Measurements from ENCODE around the gene UCKL1. TPM values are rescaled to one million over a fixed set of nuclear protein-coding genes. Genes with fewer than 3 reads are reported as not detected.
"Not testable (repeated sequence)": the region's sequence is repeated elsewhere in the genome, so short reads cannot be mapped to it uniquely, and the experiment has no call there.

The UCKL1 gene
- total and polyA plus RNA-seq, 4 donors: 33.6 to 42.7 (median 36.1) TPM

- peaks cover 0 to 8% (median 0%) of the 10 kb centered on the region in 4 donors for H3K9me3 ChIP-seq (ENCODE audit: control insufficient read depth in 4 of 4, insufficient read depth in 3 of 4, low read length in 3 of 4)
- no peak for TF ChIP-seq CTCF (IDR thresholded peaks at IDR 0.05; ENCODE audit: control extremely low read depth, extremely low read depth)
- ATAC-seq (ENCODE audit: insufficient read depth, low FRiP score) (no peak), DNase-seq (no peak)
- no peaks in the 10 kb centered on the region for H3K27me3 ChIP-seq (ENCODE audit: control insufficient read depth in 3 of 3, insufficient read depth in 3 of 3, low read length in 2 of 3)
- peaks cover 0 to 69% (median 40%) of the 10 kb centered on the region in 4 donors for H3K36me3 ChIP-seq (ENCODE audit: control insufficient read depth in 4 of 4, insufficient read depth in 4 of 4, low read length in 4 of 4)
- no peak overlapping the region for H3K9ac ChIP-seq (ENCODE audit: insufficient read depth in 1 of 2, low read length in 2 of 2)
- no peak overlapping the region for H3K27ac ChIP-seq (ENCODE audit: low read depth in 1 of 2, low read length in 1 of 2)
- 91 to 96% methylated on average over 26 to 27 of the region's 27 CpGs for WGBS, 2 donors
- H3K4me3 ChIP-seq: no peak overlapping the region
- H3K4me1 ChIP-seq (ENCODE audit: control insufficient read depth in 5 of 5, insufficient read depth in 5 of 5, low read length in 5 of 5): peaks cover 0 to under 1% (median 0%) of the 10 kb centered on the region in 5 donors
Observed at GRCh38 chr20:63963348-63963741, 7.1 kb upstream of the UCKL1 start.

- Histone ChIP-seq H3K4me1 (ENCODE audit: control insufficient read depth in 5 of 5, insufficient read depth in 5 of 5, low read length in 5 of 5) (peaks cover 0 to 4% (median 0%) of the 10 kb centered on the region in 5 donors), H3K36me3 (ENCODE audit: control insufficient read depth in 4 of 4, insufficient read depth in 4 of 4, low read length in 4 of 4) (peaks cover 0 to 62% (median 39%) of the 10 kb centered on the region in 4 donors), H3K27ac (ENCODE audit: low read depth in 1 of 2, low read length in 1 of 2) (no peak overlapping the region), H3K9ac (ENCODE audit: insufficient read depth in 1 of 2, low read length in 2 of 2) (no peak overlapping the region), H3K27me3 (ENCODE audit: control insufficient read depth in 3 of 3, insufficient read depth in 3 of 3, low read length in 2 of 3) (no peaks in the 10 kb centered on the region), H3K9me3 (ENCODE audit: control insufficient read depth in 4 of 4, insufficient read depth in 3 of 4, low read length in 3 of 4) (peaks cover 0 to 8% (median 0%) of the 10 kb centered on the region in 4 donors), H3K4me3 (no peak overlapping the region)
- DNase-seq (no peak), ATAC-seq (ENCODE audit: insufficient read depth, low FRiP score) (no peak)
- TF ChIP-seq CTCF (IDR thresholded peaks at IDR 0.05; ENCODE audit: control extremely low read depth, extremely low read depth): no peak
- WGBS, 2 donors: 96 to 97% methylated on average over 58 to 61 of the region's 61 CpGs
Observed at GRCh38 chr20:63962426-63963347, 6.5 kb upstream of the UCKL1 start.

- H3K9me3 ChIP-seq (ENCODE audit: control insufficient read depth in 4 of 4, insufficient read depth in 3 of 4, low read length in 3 of 4): peaks cover 0 to 8% (median 0%) of the 10 kb centered on the region in 4 donors
- no peak for TF ChIP-seq CTCF (IDR thresholded peaks at IDR 0.05; ENCODE audit: control extremely low read depth, extremely low read depth)
Observed at GRCh38 chr20:63961664-63962425, 5.6 kb upstream of the UCKL1 start.

GRCh38 chr20:63960654-63961621 lies 4.7 kb upstream of the UCKL1 start:
- not testable (repeated sequence) for H3K27ac ChIP-seq (ENCODE audit: low read depth in 1 of 2, low read length in 1 of 2); H3K27me3 ChIP-seq (ENCODE audit: control insufficient read depth in 3 of 3, insufficient read depth in 3 of 3, low read length in 2 of 3); H3K9me3 ChIP-seq (ENCODE audit: control insufficient read depth in 4 of 4, insufficient read depth in 3 of 4, low read length in 3 of 4); DNase-seq; H3K9ac ChIP-seq (ENCODE audit: insufficient read depth in 1 of 2, low read length in 2 of 2); H3K4me3 ChIP-seq; ATAC-seq (ENCODE audit: insufficient read depth, low FRiP score)
- peaks cover 0 to 12% (median 6%) of the 10 kb centered on the region in 5 donors for H3K4me1 ChIP-seq (ENCODE audit: control insufficient read depth in 5 of 5, insufficient read depth in 5 of 5, low read length in 5 of 5)
- 88 to 94% methylated on average over 14 to 15 of the region's 15 CpGs for WGBS, 2 donors
- peaks cover 0 to 48% (median 24%) of the 10 kb centered on the region in 4 donors for H3K36me3 ChIP-seq (ENCODE audit: control insufficient read depth in 4 of 4, insufficient read depth in 4 of 4, low read length in 4 of 4)

More at GRCh38 chr20:63961664-63962425, 5.6 kb upstream of the UCKL1 start:
- Histone ChIP-seq H3K27me3 (ENCODE audit: control insufficient read depth in 3 of 3, insufficient read depth in 3 of 3, low read length in 2 of 3) (no peaks in the 10 kb centered on the region), H3K4me1 (ENCODE audit: control insufficient read depth in 5 of 5, insufficient read depth in 5 of 5, low read length in 5 of 5) (peaks cover 0 to 12% (median 5%) of the 10 kb centered on the region in 5 donors), H3K27ac (ENCODE audit: low read depth in 1 of 2, low read length in 1 of 2) (no peak overlapping the region), H3K9ac (ENCODE audit: insufficient read depth in 1 of 2, low read length in 2 of 2) (no peak overlapping the region), H3K36me3 (ENCODE audit: control insufficient read depth in 4 of 4, insufficient read depth in 4 of 4, low read length in 4 of 4) (peaks cover 0 to 56% (median 32%) of the 10 kb centered on the region in 4 donors), H3K4me3 (no peak overlapping the region)
- DNase-seq: no peak
- 94 to 95% methylated on average over 26 of the region's 26 CpGs for WGBS, 2 donors
- ATAC-seq (ENCODE audit: insufficient read depth, low FRiP score): no peak

All from lung (tissue), 12 donors.